ENCODE data around the gene KRT78.
"Not testable (repeated sequence)": the region's sequence is repeated elsewhere in the genome, so short reads cannot be mapped to it uniquely, and the experiment has no call there.

Gene KRT78

DNA sequence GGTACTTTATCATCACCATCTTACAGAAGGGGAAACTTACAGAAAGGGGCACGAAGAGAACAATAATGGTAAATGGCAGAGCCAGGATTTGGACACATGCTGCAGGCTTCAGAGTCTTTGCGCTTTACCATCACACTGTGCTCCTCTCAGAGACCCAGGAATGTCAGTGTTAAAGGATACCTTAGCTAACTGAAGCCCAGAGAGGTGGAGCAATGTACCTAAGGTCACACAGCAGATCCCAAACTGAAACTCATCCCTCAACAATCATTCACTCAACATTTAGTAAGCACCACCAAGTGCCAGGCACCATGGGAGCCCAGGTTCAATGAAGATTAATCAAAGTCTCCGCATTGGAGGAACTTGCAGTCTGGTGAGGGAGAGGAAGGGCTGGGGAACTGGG, 8.0 kb upstream of the KRT78 start:
- no peak for DNase-seq (ENCODE audit: extremely low read depth, low read depth)
- TF ChIP-seq, protein P1, sequence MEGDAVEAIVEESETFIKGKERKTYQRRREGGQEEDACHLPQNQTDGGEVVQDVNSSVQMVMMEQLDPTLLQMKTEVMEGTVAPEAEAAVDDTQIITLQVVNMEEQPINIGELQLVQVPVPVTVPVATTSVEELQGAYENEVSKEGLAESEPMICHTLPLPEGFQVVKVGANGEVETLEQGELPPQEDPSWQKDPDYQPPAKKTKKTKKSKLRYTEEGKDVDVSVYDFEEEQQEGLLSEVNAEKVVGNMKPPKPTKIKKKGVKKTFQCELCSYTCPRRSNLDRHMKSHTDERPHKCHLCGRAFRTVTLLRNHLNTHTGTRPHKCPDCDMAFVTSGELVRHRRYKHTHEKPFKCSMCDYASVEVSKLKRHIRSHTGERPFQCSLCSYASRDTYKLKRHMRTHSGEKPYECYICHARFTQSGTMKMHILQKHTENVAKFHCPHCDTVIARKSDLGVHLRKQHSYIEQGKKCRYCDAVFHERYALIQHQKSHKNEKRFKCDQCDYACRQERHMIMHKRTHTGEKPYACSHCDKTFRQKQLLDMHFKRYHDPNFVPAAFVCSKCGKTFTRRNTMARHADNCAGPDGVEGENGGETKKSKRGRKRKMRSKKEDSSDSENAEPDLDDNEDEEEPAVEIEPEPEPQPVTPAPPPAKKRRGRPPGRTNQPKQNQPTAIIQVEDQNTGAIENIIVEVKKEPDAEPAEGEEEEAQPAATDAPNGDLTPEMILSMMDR (IDR thresholded peaks at IDR 0.05; ENCODE audit: low read depth, low read length), result no peak

DNA sequence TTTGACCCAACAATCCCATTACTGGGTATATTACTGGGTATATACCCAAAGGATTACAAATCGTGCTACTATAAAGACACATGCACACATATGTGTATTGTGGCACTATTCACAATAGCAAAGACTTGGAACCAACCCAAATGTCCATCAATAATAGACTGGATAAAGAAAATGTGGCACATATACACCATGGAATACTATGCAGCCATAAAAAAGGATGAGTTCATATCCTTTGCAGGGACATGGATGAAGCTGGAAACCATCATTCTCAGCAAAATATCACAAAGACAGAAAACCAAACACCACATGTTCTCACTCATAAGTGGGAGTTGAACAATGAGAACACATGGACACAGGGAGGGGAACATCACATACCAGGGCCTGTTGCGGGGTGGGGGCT, 7.3 kb upstream of the KRT78 start:
- not testable (repeated sequence) for DNase-seq (ENCODE audit: extremely low read depth, low read depth)

DNA sequence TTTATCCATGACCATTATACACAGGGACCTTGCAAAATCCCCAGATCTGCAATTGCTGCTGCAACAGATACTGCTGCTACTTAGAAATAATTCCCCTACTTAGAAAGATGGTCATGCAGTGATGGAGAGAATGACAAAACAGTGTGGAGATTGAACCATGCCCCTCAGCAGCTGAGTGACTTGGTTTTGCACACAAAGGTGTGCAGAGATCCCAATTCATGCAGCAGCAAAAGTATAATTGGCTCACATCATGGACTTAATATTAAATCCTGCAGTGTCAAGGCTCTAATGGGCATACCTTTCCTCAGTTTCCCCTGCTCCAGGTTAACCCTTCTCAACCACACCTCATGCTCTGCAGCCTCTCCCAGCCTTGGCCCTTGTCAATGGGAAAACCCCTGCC, 3.0 kb upstream of the KRT78 start:
- no peak for DNase-seq (ENCODE audit: extremely low read depth, low read depth)
- TF ChIP-seq, protein P1 (IDR thresholded peaks at IDR 0.05; ENCODE audit: low read depth, low read length), result no peak

DNA sequence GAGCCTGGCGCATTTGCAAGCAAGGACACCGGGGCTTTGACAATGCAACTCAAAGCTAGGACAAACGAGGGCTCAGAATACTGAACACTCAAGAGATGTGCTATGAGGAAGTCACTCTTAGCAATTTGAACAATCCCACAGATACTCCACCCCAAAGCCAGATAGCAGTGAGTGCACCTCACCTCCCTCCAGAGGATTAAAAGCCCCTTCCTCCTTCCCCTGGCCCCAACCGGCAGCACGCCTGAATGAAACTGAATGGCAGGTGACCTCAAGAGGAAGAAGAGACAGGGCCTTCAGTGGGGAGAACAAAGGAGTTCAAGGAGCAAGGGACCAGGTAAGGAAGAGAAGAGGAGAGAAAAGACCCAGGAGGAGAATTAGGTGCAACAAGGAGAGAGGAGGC, 1.9 kb upstream of the KRT78 start:
- DNase-seq (ENCODE audit: extremely low read depth, low read depth), result no peak

DNA sequence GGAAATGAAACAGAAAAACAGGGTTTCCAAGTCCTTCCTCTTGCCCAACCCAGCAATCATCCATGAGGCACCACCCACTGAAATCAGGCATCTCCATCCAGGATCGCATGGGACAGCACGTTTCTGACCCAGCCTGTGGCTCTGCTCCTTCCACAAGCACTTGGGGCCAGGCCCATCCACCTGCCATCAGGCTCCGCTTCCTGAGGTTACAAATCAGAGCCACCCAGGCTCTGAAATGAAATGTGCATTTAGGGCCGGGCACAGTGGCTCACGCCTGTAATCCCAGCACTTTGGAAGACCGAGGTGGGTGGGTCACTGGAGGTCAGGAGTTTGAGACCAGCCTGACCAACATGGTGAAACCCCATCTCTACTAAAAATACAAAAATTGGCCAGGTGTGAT, 717 bp upstream of the KRT78 start:
- no peak for DNase-seq (ENCODE audit: extremely low read depth, low read depth)
- TF ChIP-seq, protein P1 (IDR thresholded peaks at IDR 0.05; ENCODE audit: low read depth, low read length), result no peak

More for the DNA sequence above, 1.9 kb upstream of the KRT78 start:
- TF ChIP-seq, protein P1 (IDR thresholded peaks at IDR 0.05; ENCODE audit: low read depth, low read length), result no peak

DNA sequence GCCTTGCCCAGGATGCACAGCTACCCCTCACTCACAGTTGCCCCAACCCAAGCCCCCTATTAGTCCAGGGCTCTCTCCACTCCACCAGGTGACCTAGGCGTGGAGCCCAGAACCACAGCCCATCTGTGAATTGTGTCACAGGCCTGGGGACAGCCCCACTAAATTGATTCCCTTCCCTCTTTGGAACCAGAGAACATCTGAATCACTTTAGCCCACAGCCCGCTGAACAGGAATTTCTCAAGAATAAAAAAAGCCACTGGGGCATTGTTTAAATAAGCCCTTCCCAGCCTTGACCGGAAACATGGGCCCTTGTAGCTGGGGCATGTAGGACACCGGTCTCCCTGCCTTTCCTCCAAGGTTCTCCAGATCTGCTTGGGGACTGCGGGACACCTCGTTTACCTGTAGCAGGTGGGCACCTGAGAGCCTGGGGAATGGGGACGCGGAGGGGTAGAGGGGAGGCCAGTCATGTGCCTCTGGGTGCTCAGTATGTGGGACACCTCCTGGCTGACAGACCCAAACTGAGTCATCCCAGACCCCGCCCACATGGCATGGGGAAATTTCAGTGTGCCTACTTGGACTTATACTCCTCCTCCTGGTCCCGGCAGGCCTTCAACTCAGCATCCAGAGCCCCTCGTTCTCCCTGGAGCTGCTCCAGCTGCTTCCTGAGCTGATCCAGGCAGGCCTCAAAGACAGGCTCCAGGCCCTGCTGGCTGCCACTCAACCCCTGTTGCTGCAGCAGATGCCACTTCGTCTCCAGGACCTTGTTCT, 1.3 kb downstream of the KRT78 start:
- TF ChIP-seq, protein P1 (IDR thresholded peaks at IDR 0.05; ENCODE audit: low read depth, low read length), result no peak

DNA sequence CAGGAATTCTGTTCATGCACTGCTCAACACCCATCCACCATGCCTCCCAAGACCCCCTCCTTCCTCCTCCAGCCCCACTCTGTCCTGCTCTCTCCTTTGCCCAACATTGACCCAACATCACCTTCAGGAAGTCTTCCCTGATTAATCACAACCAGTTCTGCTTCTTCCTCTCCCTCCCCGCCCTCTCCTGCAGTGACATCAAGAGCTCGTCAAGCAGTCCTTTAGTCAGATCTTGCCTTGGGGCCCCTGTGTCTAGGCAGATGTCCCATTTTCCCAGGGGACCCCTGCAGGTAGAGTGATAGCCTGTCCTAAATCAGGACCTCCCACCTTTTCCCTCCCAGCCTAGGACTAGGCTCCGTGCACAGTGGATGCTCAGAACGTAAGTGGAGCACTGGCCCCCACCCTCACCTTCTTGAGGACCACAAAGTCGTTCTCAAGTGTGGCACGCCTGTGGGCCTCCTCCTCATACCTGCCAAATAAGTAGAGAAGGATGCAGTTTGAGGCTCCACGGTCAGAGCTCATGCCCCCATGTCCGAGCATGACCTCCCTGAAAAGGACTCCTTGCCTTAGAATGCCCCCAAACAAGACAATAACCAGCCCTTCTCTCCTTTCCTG, 2.3 kb downstream of the KRT78 start:
- no peak for DNase-seq (ENCODE audit: extremely low read depth, low read depth)
- TF ChIP-seq, protein P1 (IDR thresholded peaks at IDR 0.05; ENCODE audit: low read depth, low read length), result no peak

More for the DNA sequence above, 1.3 kb downstream of the KRT78 start:
- no peak for DNase-seq (ENCODE audit: extremely low read depth, low read depth)

All from AG09319 (cell line).